HepG2 (cell line): ENCODE measurements around the gene CCDC142. TPM values are rescaled to one million over a fixed set of nuclear protein-coding genes. Genes with fewer than 3 reads are reported as not detected.

Source experiments
- CBX1 ChIP-seq: IDR thresholded peaks from one replicate; pipeline ENCODE4 v1.6.1; 2016; ENCODE audit warnings: antibody characterized with exemption, low read depth
- CBX2 ChIP-seq, 2 experiments: fragments of 200-600 bp in 1 of 2; sonication (generic); formaldehyde crosslinking in 1 of 2; IDR thresholded peaks; 2 replicates each; pipeline versions ENCODE4 v1.7.0 to v1.8.1; 2018 to 2022; ENCODE audit warnings: low read depth in 2 of 2, low read length in 1 of 2, mild to moderate bottlenecking in 1 of 2, missing genetic modification reagents in 1 of 2
- CCAR2 ChIP-seq: fragments of 200-400 bp; formaldehyde crosslinking; optimal IDR thresholded peaks from 2 replicates; pipeline ENCODE3; 2018; ENCODE audit warnings: low read depth, mild to moderate bottlenecking, low read length, moderate library complexity
- CEBPZ ChIP-seq: IDR thresholded peaks from 2 replicates; pipeline ENCODE4 v1.6.1; 2012; ENCODE audit warnings: low read length, improper control_type of control experiment
- CHCHD3 ChIP-seq: sonication (generic); formaldehyde crosslinking; IDR thresholded peaks from 2 replicates; pipeline ENCODE4 v1.8.0; 2022; ENCODE audit warnings: mild to moderate bottlenecking, missing genetic modification reagents, moderate library complexity
- MTA1 ChIP-seq: sonication (generic); formaldehyde crosslinking; IDR thresholded peaks from 2 replicates; pipeline ENCODE4 v1.4.0; 2020; ENCODE audit warnings: missing genetic modification reagents, mild to moderate bottlenecking, borderline replicate concordance
- PHF20 ChIP-seq: sonication (generic); formaldehyde crosslinking; IDR thresholded peaks from 2 replicates; pipeline ENCODE4 v1.5.0; 2020; ENCODE audit warnings: mild to moderate bottlenecking, missing genetic modification reagents
- POLR2AphosphoS2 ChIP-seq: IDR thresholded peaks from 2 replicates; pipeline ENCODE4 v1.6.1; 2011; ENCODE audit warnings: low read depth, low read length, improper control_type of control experiment
- SMC3 ChIP-seq: IDR thresholded peaks from 2 replicates; pipeline ENCODE4 v1.6.1; 2011; ENCODE audit warnings: low read length, improper control_type of control experiment
- SOX6 ChIP-seq, 2 experiments: fragments of 450-650 bp in 1 of 2; sonication (generic) in 1 of 2; formaldehyde crosslinking in 1 of 2; IDR thresholded peaks; 2 replicates each; pipeline versions ENCODE4 v1.4.0 to v1.6.1; 2017 to 2020; ENCODE audit warnings: antibody characterized with exemption in 1 of 2, mild to moderate bottlenecking in 1 of 2, missing genetic modification reagents in 1 of 2
- SP2 ChIP-seq: sonication (generic); formaldehyde crosslinking; IDR thresholded peaks from 2 replicates; pipeline ENCODE4 v1.5.1; 2020; ENCODE audit warnings: mild to moderate bottlenecking, missing genetic modification reagents
- THAP11 ChIP-seq: IDR thresholded peaks from 2 replicates; pipeline ENCODE4 v1.6.1; 2016; ENCODE audit warnings: missing biosample characterization, missing genetic modification reagents
- ZFAT ChIP-seq: sonication (generic); formaldehyde crosslinking; conservative IDR thresholded peaks from 2 replicates; pipeline ENCODE4 v1.8.1; 2023; ENCODE audit warnings: missing genetic modification reagents, inconsistent platforms
- ZFP36L1 ChIP-seq: sonication (generic); formaldehyde crosslinking; IDR thresholded peaks from 2 replicates; pipeline ENCODE4 v1.8.0; 2022; ENCODE audit warnings: mild to moderate bottlenecking, missing genetic modification reagents, moderate library complexity
- ZKSCAN8 ChIP-seq: IDR thresholded peaks from 2 replicates; pipeline ENCODE4 v1.6.1; 2016; ENCODE audit warnings: borderline replicate concordance, missing genetic modification reagents, missing compliant biosample characterization
- ZNF180 ChIP-seq: sonication (generic); formaldehyde crosslinking; IDR thresholded peaks from 2 replicates; pipeline ENCODE4 v1.4.0; 2020; ENCODE audit warnings: low read depth, missing genetic modification reagents, borderline replicate concordance
- ZNF260 ChIP-seq: sonication (generic); formaldehyde crosslinking; IDR thresholded peaks from 2 replicates; pipeline ENCODE4 v1.4.0; 2020; ENCODE audit warnings: missing genetic modification reagents, low read depth, mild to moderate bottlenecking, borderline replicate concordance
- ZNF296 ChIP-seq: sonication (generic); formaldehyde crosslinking; conservative IDR thresholded peaks from 2 replicates; pipeline ENCODE4 v1.5.0; 2020; ENCODE audit warnings: mild to moderate bottlenecking, missing genetic modification reagents
- ZNF335 ChIP-seq: sonication (generic); formaldehyde crosslinking; IDR thresholded peaks from 2 replicates; pipeline ENCODE4 v1.4.0; 2020; ENCODE audit warnings: missing genetic modification reagents
- ZNF512B ChIP-seq: sonication (generic); formaldehyde crosslinking; IDR thresholded peaks from 2 replicates; pipeline ENCODE4 v1.5.1; 2020; ENCODE audit warnings: missing genetic modification reagents, mild to moderate bottlenecking, borderline replicate concordance
- ZNF607 ChIP-seq: sonication (generic); formaldehyde crosslinking; IDR thresholded peaks from 2 replicates; pipeline ENCODE4 v1.5.1; 2020; ENCODE audit warnings: missing genetic modification reagents, mild to moderate bottlenecking, borderline replicate concordance
- ZNF660 ChIP-seq: sonication (generic); formaldehyde crosslinking; IDR thresholded peaks from 2 replicates; pipeline ENCODE4 v1.5.1; 2020; ENCODE audit warnings: mild to moderate bottlenecking, low read depth, missing genetic modification reagents, borderline replicate concordance
- ZSCAN25 ChIP-seq: sonication (generic); formaldehyde crosslinking; IDR thresholded peaks from 2 replicates; pipeline ENCODE4 v1.8.0; 2022; ENCODE audit warnings: mild to moderate bottlenecking, missing genetic modification reagents
- polyA plus RNA-seq, 8 experiments: library from polyadenylated mRNA; depleted of rRNA in 3 of 8; stranded (reverse) in 7 of 8; unstranded in 1 of 8; fragments of >200 nt; fragmentation: Illumina TruSeq in 4 of 8; extraction: Trizol in 4 of 8; gene quantifications; 2 replicates each; pipeline versions ENCODE4 v1.2.1 to v1.2.3, GENCODE V29; 2011 to 2016; ENCODE audit warnings: low read depth in 4 of 8, missing spikeins in 1 of 8, mixed read lengths in 1 of 8; ENCODE audit not compliant: insufficient read depth in 1 of 8
- total RNA-seq, 5 experiments: library from RNA; depleted of rRNA; stranded (reverse); fragments of >200 nt; fragmentation: Illumina TruSeq; extraction: Trizol; gene quantifications; 2 replicates each; pipeline ENCODE4 v1.2.3, GENCODE V29; 2016; ENCODE audit warnings: low read depth in 1 of 5

Gene CCDC142
- total and polyA plus RNA-seq, 2 of the 13 experiments (the other 11 are each of a cell fraction or from before 2014, with no cell fraction given) = 14.7 to 30.4 TPM

GRCh38 chr2:74472086-74472944, 10.5 kb downstream of the CCDC142 start, which contains the start of gene MRPL53 (continued):
- TF ChIP-seq THAP11 (CRISPR knock-in tag) (peak; percentile 96), SOX6 (IDR thresholded peaks at IDR 0.05) (no peak), SOX6 (CRISPR knock-in tag; IDR thresholded peaks at IDR 0.05) (peak; percentile 77), CBX2 (IDR thresholded peaks at IDR 0.05; ENCODE audit: low read depth, low read length) (no peak), CBX2 (CRISPR knock-in tag; IDR thresholded peaks at IDR 0.05; ENCODE audit: low read depth) (0 out of 2 replicates have a peak, but pooled peaks have one; percentile 22), ZKSCAN8 (peak; percentile 73; the same call in 1 of the 2 replicates), ZNF660 (CRISPR knock-in tag) (peak; percentile 26; the same call in 1 of the 2 replicates), ZNF180 (CRISPR knock-in tag) (peak; percentile 35; the same call in 1 of the 2 replicates), CHCHD3 (CRISPR knock-in tag) (peak; percentile 72; the same call in 1 of the 2 replicates), ZNF512B (peak; percentile 94), CBX1 (peak; percentile 75), ZFAT (CRISPR knock-in tag) (no peak), ZSCAN25 (CRISPR knock-in tag) (peak; percentile 87), ZNF607 (peak; percentile 89), SMC3 (no peak), ZNF296 (0 out of 2 replicates have a peak, but pooled peaks have one; percentile 68), CCAR2 (no peak), PHF20 (CRISPR knock-in tag) (peak; percentile 98), SP2 (CRISPR knock-in tag) (peak; percentile 81), ZNF260 (CRISPR knock-in tag) (no peak), CEBPZ (no peak), POLR2AphosphoS2 (peak; percentile 88; the same call in 1 of the 2 replicates), ZFP36L1 (CRISPR knock-in tag) (peak; percentile 91), MTA1 (CRISPR knock-in tag) (peak; percentile 91), ZNF335 (CRISPR knock-in tag) (peak; percentile 93; the same call in 1 of the 2 replicates)
